SJSA1 (cell line): ENCODE results near the gene SLC4A8. TPM values are rescaled to one million over a fixed set of nuclear protein-coding genes. Genes with fewer than 3 reads are reported as not detected.

Experiments used
- DNase-seq, 2 experiments: peaks; one replicate each; pipeline ENCODE4 v3.0.0-alpha.2; 2015 to 2020; ENCODE audit warnings: low spot score in 2 of 2, low read depth in 1 of 2
- H3K27ac ChIP-seq: fragments of 250-450 bp; sonication (Bioruptor Pico); 2 replicates; pipeline ENCODE4 v1.5.1; 2020; ENCODE audit warnings: mild to moderate bottlenecking, moderate library complexity
- H3K27me3 ChIP-seq: fragments of 250-450 bp; sonication (Bioruptor Pico); replicated peaks from 2 replicates; pipeline ENCODE4 v1.5.1; 2020; ENCODE audit warnings: mild to moderate bottlenecking, moderate library complexity
- H3K36me3 ChIP-seq: fragments of 250-450 bp; sonication (Bioruptor Pico); 2 replicates; pipeline ENCODE4 v1.5.1; 2020; ENCODE audit warnings: mild to moderate bottlenecking
- H3K4me1 ChIP-seq: fragments of 250-450 bp; sonication (Bioruptor Pico); replicated peaks from 2 replicates; pipeline ENCODE4 v1.6.1; 2021; ENCODE audit warnings: mild to moderate bottlenecking
- H3K4me3 ChIP-seq: fragments of 250-450 bp; sonication (Bioruptor Pico); 2 replicates; pipeline ENCODE4 v1.5.1; 2020; ENCODE audit warnings: mild to moderate bottlenecking
- H3K9me3 ChIP-seq: fragments of 250-450 bp; sonication (Bioruptor Pico); replicated peaks from 2 replicates; pipeline ENCODE4 v1.5.1; 2020; ENCODE audit warnings: mild to moderate bottlenecking
- total RNA-seq: library from RNA; depleted of rRNA; stranded (reverse); fragments of >200 nt; shearing (Covaris generic); gene quantifications from 2 replicates; pipeline ENCODE4 v1.2.3, GENCODE V29; 2014; rRNA removed

The SLC4A8 gene
- total RNA-seq: 6.2 and 29.0 TPM in 2 replicates

GRCh38 chr12:51424662-51425539 lies at the start of gene SLC4A8:
TSS of gene SLC4A8 (plus strand) at chr12:51424831. CDS start at chr12:51424988, 157 bp downstream.
- Histone ChIP-seq H3K27ac (peak within 1 kb of the TSS; percentile 59), H3K4me3 (peak within 1 kb of the TSS; percentile 74), H3K36me3 (0 out of 2 replicates have a peak, but pooled peaks cover 3% of the 10 kb centered on the region), H3K27me3 (no peaks in the 10 kb centered on the region), H3K9me3 (no peaks in the 10 kb centered on the region), H3K4me1 (peaks cover 18% of the 10 kb centered on the region)
- DNase-seq: peak; percentile 92 to 94

- H3K27me3 ChIP-seq: no peaks in the 10 kb centered on the region
- H3K27ac ChIP-seq: no peak overlapping the region
- H3K9me3 ChIP-seq: no peaks in the 10 kb centered on the region
- DNase-seq: no peak
- H3K36me3 ChIP-seq: peaks cover 69% of the 10 kb centered on the region
- H3K4me1 ChIP-seq: peaks cover 29% of the 10 kb centered on the region
- no peak overlapping the region for H3K4me3 ChIP-seq
Observed at GRCh38 chr12:51374856-51375255, 49.8 kb upstream of the SLC4A8 start.

- H3K27me3 ChIP-seq: no peaks in the 10 kb centered on the region
- peaks cover 17% of the 10 kb centered on the region for H3K4me1 ChIP-seq
- no peak overlapping the region for H3K4me3 ChIP-seq
- H3K27ac ChIP-seq: no peak overlapping the region
- no peak for DNase-seq
- no peaks in the 10 kb centered on the region for H3K9me3 ChIP-seq
- peaks cover 79% of the 10 kb centered on the region for H3K36me3 ChIP-seq
Observed at GRCh38 chr12:51377099-51377984, 47.3 kb upstream of the SLC4A8 start.

DNA sequence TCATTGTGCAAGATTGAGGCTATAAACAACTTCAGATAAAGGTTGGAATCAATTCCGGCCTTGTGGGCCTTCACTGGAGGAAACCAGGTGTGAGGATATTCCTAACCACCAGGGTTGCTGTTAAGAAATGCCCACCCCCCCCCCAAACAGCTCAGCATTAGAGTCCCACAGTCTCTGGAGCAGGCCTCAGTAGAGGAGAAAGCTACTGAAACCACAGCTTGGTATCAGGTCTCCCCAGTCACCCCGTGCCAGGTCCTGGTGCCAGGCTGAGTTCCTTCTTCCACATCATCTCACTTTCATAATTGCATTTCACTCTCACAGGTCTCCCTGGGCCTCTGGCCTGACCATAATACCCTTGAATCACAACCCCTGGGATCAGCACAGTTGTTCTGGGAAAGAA lies 45.9 kb upstream of the SLC4A8 start:
- H3K27ac ChIP-seq: no peak overlapping the region
- peaks cover 14% of the 10 kb centered on the region for H3K4me1 ChIP-seq
- no peaks in the 10 kb centered on the region for H3K9me3 ChIP-seq
- peaks cover 80% of the 10 kb centered on the region for H3K36me3 ChIP-seq
- no peak for DNase-seq
- no peaks in the 10 kb centered on the region for H3K27me3 ChIP-seq
- no peak overlapping the region for H3K4me3 ChIP-seq

DNA sequence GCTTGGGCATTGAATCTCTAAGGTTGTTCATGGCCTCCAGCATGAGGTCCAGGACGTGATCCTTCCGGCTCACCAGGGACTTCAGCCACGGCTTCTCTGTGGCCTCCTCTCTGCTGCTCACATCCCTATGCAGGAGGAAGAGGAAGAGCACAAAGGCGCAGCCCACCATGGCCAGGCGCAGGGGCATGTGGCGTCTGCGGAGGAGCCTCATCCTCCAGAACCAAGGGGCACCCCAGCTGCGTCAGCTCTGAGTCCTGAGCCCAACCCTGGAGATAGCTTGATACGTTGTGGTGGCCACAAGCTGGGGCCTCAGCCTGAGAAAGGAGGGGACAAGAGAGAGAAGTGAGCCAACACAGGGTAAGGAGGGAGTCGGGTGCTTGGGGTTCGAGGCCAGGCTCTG lies 45.1 kb upstream of the SLC4A8 start:
- H3K9me3 ChIP-seq: no peaks in the 10 kb centered on the region
- peaks cover 81% of the 10 kb centered on the region for H3K36me3 ChIP-seq
- H3K27me3 ChIP-seq: no peaks in the 10 kb centered on the region
- no peak overlapping the region for H3K27ac ChIP-seq
- DNase-seq: no peak
- H3K4me1 ChIP-seq: peaks cover 14% of the 10 kb centered on the region
- no peak overlapping the region for H3K4me3 ChIP-seq

DNA sequence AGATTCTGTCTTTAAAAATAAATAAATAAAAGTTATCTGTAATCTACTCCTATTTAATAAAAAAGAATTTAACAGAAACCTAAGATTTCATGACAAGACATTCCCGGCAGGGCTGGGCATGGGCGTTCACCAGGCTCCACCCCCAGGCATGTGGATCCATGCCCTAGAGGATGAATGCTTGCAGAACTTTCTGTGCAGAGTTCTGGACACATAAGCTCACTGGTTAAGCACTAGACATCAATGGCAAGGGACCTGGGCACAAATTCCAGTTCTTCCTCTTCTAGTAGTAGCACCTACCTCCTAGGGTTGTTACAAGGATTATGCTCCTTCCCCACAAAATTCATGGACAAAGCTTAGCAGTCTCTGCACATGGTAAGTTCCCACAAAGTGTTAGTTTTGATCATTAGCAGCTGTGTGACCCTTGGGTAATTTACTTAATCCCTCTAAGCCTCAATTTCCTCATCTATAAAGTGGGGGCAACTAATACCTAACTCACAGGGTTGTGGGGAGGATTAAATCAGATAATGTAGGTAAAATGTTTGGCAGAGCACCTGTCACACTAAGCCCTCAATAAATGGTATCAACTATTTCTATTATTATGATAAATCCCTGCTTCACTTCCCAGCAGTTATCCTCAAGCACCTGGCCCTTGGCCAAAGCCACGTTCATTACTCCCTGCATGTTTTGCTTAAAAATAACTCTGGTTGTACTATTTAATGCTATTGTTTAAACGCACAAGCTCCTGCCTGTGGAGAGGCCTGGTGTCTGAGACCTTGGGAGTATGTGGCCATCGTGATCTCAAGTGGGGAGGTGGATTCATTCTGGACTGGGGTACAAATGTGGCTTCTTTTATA lies 43.2 kb upstream of the SLC4A8 start:
- Histone ChIP-seq H3K4me1 (peaks cover 12% of the 10 kb centered on the region), H3K4me3 (no peak overlapping the region), H3K36me3 (peaks cover 65% of the 10 kb centered on the region), H3K27ac (no peak overlapping the region), H3K9me3 (no peaks in the 10 kb centered on the region), H3K27me3 (no peaks in the 10 kb centered on the region)
- peak in 1 of 2 experiments; percentile 30 for DNase-seq

- Histone ChIP-seq H3K27me3 (no peaks in the 10 kb centered on the region), H3K9me3 (no peaks in the 10 kb centered on the region), H3K4me1 (peaks cover 12% of the 10 kb centered on the region), H3K4me3 (no peak overlapping the region), H3K36me3 (peaks cover 59% of the 10 kb centered on the region), H3K27ac (no peak overlapping the region)
- DNase-seq: no peak
Observed at GRCh38 chr12:51382173-51382572, 42.5 kb upstream of the SLC4A8 start.

GRCh38 chr12:51383269-51383905 lies 41.2 kb upstream of the SLC4A8 start:
- peaks cover 19% of the 10 kb centered on the region for H3K4me1 ChIP-seq
- H3K27me3 ChIP-seq: no peaks in the 10 kb centered on the region
- no peak overlapping the region for H3K27ac ChIP-seq
- H3K36me3 ChIP-seq: peaks cover 49% of the 10 kb centered on the region
- no peaks in the 10 kb centered on the region for H3K9me3 ChIP-seq
- no peak overlapping the region for H3K4me3 ChIP-seq
- DNase-seq: no peak

DNA sequence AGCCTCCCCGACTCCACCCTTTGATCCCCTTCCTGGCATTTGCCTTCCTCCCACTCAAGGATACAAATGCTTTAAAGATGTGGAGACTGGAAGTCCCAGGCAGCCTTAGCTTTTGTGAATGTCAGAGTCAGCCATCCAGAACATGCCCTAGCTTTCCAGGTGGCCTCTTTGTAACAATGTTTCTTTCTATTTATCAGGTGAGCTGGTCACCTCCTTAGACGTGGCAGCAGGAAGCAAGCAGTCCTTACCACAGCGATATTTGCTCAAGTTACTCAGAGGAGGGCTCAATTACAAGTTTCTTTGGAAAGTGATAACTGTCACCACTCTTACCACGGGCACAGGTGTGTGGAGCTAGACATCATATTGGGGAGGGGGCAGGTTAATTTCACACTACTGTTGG lies 38.3 kb upstream of the SLC4A8 start:
- no peak for DNase-seq
- Histone ChIP-seq H3K9me3 (peaks cover 4% of the 10 kb centered on the region; the same call in 1 of the 2 replicates), H3K27ac (no peak overlapping the region), H3K4me3 (no peak overlapping the region), H3K27me3 (no peaks in the 10 kb centered on the region), H3K36me3 (peaks cover 32% of the 10 kb centered on the region), H3K4me1 (peaks cover 49% of the 10 kb centered on the region)

DNA sequence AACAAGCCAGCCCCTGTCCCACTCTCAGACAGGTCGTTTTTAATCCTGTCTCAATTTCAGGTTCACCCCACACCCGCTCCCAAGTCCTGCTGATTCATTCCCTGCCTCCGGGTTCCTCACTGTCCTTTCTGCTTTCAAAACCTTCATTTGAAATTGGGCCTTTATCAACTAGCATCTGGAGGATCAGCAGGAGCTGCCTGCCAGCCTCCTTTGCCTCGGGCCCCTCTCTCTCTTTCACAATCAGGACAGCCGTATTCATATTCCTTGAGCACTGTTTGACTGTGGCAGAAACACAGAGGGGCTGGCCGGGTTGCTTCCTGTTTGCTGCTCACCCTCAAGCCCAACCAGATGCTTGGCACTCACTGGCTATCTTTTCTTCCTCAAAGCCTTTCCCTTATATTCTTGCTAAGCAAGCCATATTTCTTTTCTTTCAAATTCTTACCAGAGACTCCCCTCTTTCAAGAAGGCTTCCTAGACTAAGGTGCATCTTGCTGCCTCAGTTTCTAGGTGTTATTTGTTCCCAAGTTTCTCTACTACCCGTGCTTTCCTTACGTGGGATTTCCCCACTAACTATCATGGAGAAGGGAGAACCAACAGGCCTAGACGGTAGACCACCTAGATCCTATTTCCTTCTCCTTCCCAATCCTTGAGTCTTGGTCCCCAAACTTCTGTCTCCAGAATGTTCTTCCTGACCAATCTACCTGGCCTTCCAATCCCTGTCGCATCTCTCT lies 36.4 kb upstream of the SLC4A8 start:
- Histone ChIP-seq H3K27ac (peak overlapping the region; percentile 24; the same call in 1 of the 2 replicates), H3K27me3 (no peaks in the 10 kb centered on the region), H3K36me3 (peaks cover 17% of the 10 kb centered on the region), H3K4me3 (no peak overlapping the region), H3K4me1 (peaks cover 58% of the 10 kb centered on the region), H3K9me3 (peaks cover 4% of the 10 kb centered on the region; the same call in 1 of the 2 replicates)
- DNase-seq: no peak

GRCh38 chr12:51388846-51389245 lies 35.8 kb upstream of the SLC4A8 start:
- Histone ChIP-seq H3K4me3 (no peak overlapping the region), H3K4me1 (peaks cover 60% of the 10 kb centered on the region)
- DNase-seq: no peak

GRCh38 chr12:51389302-51389999 lies 35.2 kb upstream of the SLC4A8 start:
- H3K4me3 ChIP-seq: no peak overlapping the region
- peak; percentile 83 to 85 for DNase-seq
- no peak overlapping the region for H3K27ac ChIP-seq
- peaks cover 4% of the 10 kb centered on the region; the same call in 1 of the 2 replicates for H3K9me3 ChIP-seq
- peaks cover 63% of the 10 kb centered on the region for H3K4me1 ChIP-seq
- peaks cover 11% of the 10 kb centered on the region for H3K36me3 ChIP-seq
- no peaks in the 10 kb centered on the region for H3K27me3 ChIP-seq

More at GRCh38 chr12:51388846-51389245, 35.8 kb upstream of the SLC4A8 start:
- H3K27ac ChIP-seq: 0 out of 2 replicates have a peak overlapping the region, but pooled peaks have one; percentile 24
- H3K9me3 ChIP-seq: peaks cover 4% of the 10 kb centered on the region; the same call in 1 of the 2 replicates
- no peaks in the 10 kb centered on the region for H3K27me3 ChIP-seq
- H3K36me3 ChIP-seq: peaks cover 14% of the 10 kb centered on the region
